ENCODE data around the gene SKI. TPM values are rescaled to one million over a fixed set of nuclear protein-coding genes. Genes with fewer than 3 reads are reported as not detected.
"Not testable (repeated sequence)": the region's sequence is repeated elsewhere in the genome, so short reads cannot be mapped to it uniquely, and the experiment has no call there.

SKI gene
- total RNA-seq, 2 donors from 2014 or later = 46.2 to 114 TPM

- H3K27me3 ChIP-seq (replicated peaks; ENCODE audit: insufficient read depth) = no peaks in the 10 kb centered on the region
- peaks cover 36% of the 10 kb centered on the region for H3K4me1 ChIP-seq (replicated peaks)
- no peak overlapping the region for H3K4me3 ChIP-seq
- intact Hi-C loops (cut with DNase I) = no loop called here
- H3K9me3 ChIP-seq = no peaks in the 10 kb centered on the region
- H3K27ac ChIP-seq = no peak overlapping the region
- no peak for TF ChIP-seq POLR2A (IDR thresholded peaks at IDR 0.05)
- TF ChIP-seq, protein P1, sequence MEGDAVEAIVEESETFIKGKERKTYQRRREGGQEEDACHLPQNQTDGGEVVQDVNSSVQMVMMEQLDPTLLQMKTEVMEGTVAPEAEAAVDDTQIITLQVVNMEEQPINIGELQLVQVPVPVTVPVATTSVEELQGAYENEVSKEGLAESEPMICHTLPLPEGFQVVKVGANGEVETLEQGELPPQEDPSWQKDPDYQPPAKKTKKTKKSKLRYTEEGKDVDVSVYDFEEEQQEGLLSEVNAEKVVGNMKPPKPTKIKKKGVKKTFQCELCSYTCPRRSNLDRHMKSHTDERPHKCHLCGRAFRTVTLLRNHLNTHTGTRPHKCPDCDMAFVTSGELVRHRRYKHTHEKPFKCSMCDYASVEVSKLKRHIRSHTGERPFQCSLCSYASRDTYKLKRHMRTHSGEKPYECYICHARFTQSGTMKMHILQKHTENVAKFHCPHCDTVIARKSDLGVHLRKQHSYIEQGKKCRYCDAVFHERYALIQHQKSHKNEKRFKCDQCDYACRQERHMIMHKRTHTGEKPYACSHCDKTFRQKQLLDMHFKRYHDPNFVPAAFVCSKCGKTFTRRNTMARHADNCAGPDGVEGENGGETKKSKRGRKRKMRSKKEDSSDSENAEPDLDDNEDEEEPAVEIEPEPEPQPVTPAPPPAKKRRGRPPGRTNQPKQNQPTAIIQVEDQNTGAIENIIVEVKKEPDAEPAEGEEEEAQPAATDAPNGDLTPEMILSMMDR (IDR thresholded peaks at IDR 0.05) = no peak
- TF ChIP-seq POLR2AphosphoS5 (IDR thresholded peaks at IDR 0.05) = no peak
- 68% methylated on average over 33 of the region's 33 CpGs for WGBS
- H3K36me3 ChIP-seq = no peaks in the 10 kb centered on the region
- no peak for DNase-seq (ENCODE audit: low spot score)
Measured at GRCh38 chr1:2242814-2243725, 15.0 kb downstream of the SKI start.

- H3K36me3 ChIP-seq; DNase-seq (ENCODE audit: low spot score); intact Hi-C loops (cut with DNase I); H3K4me3 ChIP-seq; H3K9me3 ChIP-seq; H3K27me3 ChIP-seq (replicated peaks; ENCODE audit: insufficient read depth): not testable (repeated sequence)
- Histone ChIP-seq H3K4me1 (replicated peaks) (peaks cover 50% of the 10 kb centered on the region), H3K27ac (peak overlapping the region; percentile 82 to 95)
- 77% methylated on average over 7 of the region's 7 CpGs for WGBS
Measured at GRCh38 chr1:2247045-2247394, 18.9 kb downstream of the SKI start.

- peak overlapping the region; percentile 82 to 95 for H3K27ac ChIP-seq
- peak; percentile 53 for DNase-seq (ENCODE audit: low spot score)
- TF ChIP-seq POLR2A (IDR thresholded peaks at IDR 0.05) (no peak), POLR2AphosphoS5 (IDR thresholded peaks at IDR 0.05) (peak; percentile 55)
- TF ChIP-seq, protein P1 (IDR thresholded peaks at IDR 0.05) = no peak
- 43% methylated on average over 14 of the region's 18 CpGs for WGBS
- no peaks in the 10 kb centered on the region for H3K9me3 ChIP-seq
- H3K36me3 ChIP-seq = no peaks in the 10 kb centered on the region
- peaks cover 57% of the 10 kb centered on the region for H3K4me1 ChIP-seq (replicated peaks)
- peak overlapping the region in 1 of 2 donors; percentile 13 for H3K4me3 ChIP-seq
- no peaks in the 10 kb centered on the region for H3K27me3 ChIP-seq (replicated peaks; ENCODE audit: insufficient read depth)
- intact Hi-C loops (cut with DNase I) = no loop called here
Measured at GRCh38 chr1:2247760-2248126, 19.6 kb downstream of the SKI start.

DNA sequence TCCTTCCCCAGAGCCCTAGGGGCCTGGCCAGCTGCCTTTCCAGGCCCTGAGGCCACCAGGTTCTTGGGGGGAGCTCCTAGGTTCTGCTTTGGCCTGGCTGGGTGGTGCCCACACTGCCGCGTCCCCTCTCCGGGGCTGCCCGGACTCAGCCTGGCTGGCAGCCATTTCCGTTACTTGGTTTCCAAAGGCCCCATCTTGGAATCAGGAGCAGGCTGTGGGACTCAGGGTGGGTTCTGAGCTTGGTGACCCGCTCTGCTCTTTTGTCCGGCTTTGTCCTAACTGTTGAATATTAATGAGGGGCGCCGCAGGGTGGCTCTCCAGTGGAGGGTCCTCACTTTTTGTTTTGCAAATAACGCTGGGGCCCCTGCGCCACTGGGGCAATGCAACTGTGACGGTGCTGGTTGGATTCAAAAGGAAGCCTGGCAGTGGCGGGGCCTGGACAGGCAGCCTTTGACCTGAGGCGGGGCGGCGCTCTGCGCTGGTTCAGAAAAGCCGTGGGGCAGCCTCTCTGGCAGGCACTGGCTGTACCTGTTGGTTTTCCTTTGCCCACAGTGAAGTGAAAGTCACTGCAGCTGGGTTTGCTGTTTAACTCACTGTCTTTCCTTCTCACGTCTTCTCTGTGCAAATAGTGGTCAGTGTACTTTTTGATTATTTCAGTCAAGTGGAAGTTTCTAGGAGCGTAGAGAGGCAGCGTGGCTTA, 20.2 kb downstream of the SKI start:
- peak overlapping the region; percentile 82 to 95 for H3K27ac ChIP-seq
- peak; percentile 81 for DNase-seq (ENCODE audit: low spot score)
- intact Hi-C loops (cut with DNase I) = no loop called here
- no peaks in the 10 kb centered on the region for H3K27me3 ChIP-seq (replicated peaks; ENCODE audit: insufficient read depth)
- peak overlapping the region in 1 of 2 donors; percentile 13 for H3K4me3 ChIP-seq
- WGBS = 43% methylated on average over 21 of the region's 21 CpGs
- TF ChIP-seq POLR2AphosphoS5 (IDR thresholded peaks at IDR 0.05) = peak; percentile 78
- TF ChIP-seq, protein P1 (IDR thresholded peaks at IDR 0.05) = no peak
- peaks cover 57% of the 10 kb centered on the region for H3K4me1 ChIP-seq (replicated peaks)
- H3K36me3 ChIP-seq = no peaks in the 10 kb centered on the region
- no peaks in the 10 kb centered on the region for H3K9me3 ChIP-seq

DNA sequence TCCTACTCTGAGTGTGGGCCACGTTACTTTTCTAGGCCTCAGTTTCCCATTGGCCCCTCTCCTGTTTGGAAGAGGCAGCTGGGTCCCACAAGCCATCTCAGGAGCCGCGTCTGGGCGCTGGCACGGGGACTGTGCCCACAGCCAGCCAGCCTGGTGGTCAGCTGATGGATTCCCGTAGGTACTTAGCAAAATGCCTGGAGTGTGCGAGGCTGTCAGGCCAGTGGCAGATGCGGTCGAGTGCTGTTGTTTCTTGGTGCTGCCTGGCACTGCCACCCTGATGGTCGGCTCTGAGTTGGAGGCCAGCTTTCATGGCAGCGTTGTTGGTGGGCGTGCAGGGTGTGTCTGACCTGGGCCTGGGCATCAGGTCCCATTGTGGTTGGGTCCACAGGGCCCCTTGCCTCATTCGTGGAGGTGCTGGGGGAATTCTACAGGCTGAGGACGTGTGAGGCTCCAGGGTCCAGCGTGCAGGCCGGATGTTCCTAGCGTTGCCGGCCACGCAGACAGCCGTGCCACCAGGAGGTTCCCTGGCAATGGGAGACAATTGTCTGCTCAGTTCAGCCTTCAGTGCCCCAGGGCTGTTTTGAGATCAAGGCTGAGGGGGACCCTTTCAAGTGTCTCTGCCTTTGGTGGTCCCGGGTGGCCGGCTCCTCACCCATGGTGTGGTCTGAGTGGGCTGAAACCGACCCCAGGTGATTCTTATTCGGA, 20.9 kb downstream of the SKI start:
- Histone ChIP-seq H3K4me3 (no peak overlapping the region), H3K36me3 (no peaks in the 10 kb centered on the region), H3K27ac (peak overlapping the region; percentile 82 to 95), H3K9me3 (no peaks in the 10 kb centered on the region), H3K27me3 (replicated peaks; ENCODE audit: insufficient read depth) (no peaks in the 10 kb centered on the region), H3K4me1 (replicated peaks) (peaks cover 57% of the 10 kb centered on the region)
- intact Hi-C loops (cut with DNase I) = no loop called here
- no peak for DNase-seq (ENCODE audit: low spot score)
- 77% methylated on average over 22 of the region's 24 CpGs for WGBS
- no peak for TF ChIP-seq POLR2AphosphoS5 (IDR thresholded peaks at IDR 0.05)
- no peak for TF ChIP-seq POLR2A (IDR thresholded peaks at IDR 0.05)

Data from prostate gland (tissue), 2 donors.